HG02840 (cell line): Measurements from ENCODE around the gene CD2BP2.

Experiments
- ATAC-seq: cut with Tn5 transposase; IDR thresholded peaks from one replicate; pipeline ENCODE4 v1.9.1; 2021; ENCODE audit warnings: mild to moderate bottlenecking, moderate library complexity, moderate number of reproducible peaks; ENCODE audit not compliant: unreplicated experiment, low FRiP score

Gene CD2BP2

GRCh38 chr16:30379158-30379783, 24.2 kb upstream of the CD2BP2 start:
- no peak for ATAC-seq

GRCh38 chr16:30378236-30379157, 23.4 kb upstream of the CD2BP2 start:
- peak; percentile 79 for ATAC-seq

- ATAC-seq, result peak; percentile 46
Observed at GRCh38 chr16:30377812-30378235, 22.7 kb upstream of the CD2BP2 start.

GRCh38 chr16:30377050-30377811, 22.1 kb upstream of the CD2BP2 start:
- no peak for ATAC-seq

GRCh38 chr16:30376461-30376902, 21.4 kb upstream of the CD2BP2 start:
- no peak for ATAC-seq

- ATAC-seq, result no peak
Observed at GRCh38 chr16:30375864-30376263, 20.8 kb upstream of the CD2BP2 start.

GRCh38 chr16:30374538-30374937, 19.4 kb upstream of the CD2BP2 start, which contains the start of gene MYL11:
TSS of gene MYL11 (plus strand) at chr16:30374802. CDS start at chr16:30374858, 56 bp downstream.
- no peak for ATAC-seq

GRCh38 chr16:30372725-30373124, 17.6 kb upstream of the CD2BP2 start:
- ATAC-seq, result no peak

GRCh38 chr16:30372038-30372712, 17.1 kb upstream of the CD2BP2 start:
- ATAC-seq, result no peak

- no peak for ATAC-seq
Observed at GRCh38 chr16:30371248-30371816, 16.2 kb upstream of the CD2BP2 start.

- ATAC-seq, result peak; percentile 73
Observed at GRCh38 chr16:30370456-30371247, 15.5 kb upstream of the CD2BP2 start, which contains the start of gene TBC1D10B. TSS of gene TBC1D10B (minus strand) at chr16:30370494. CDS start at chr16:30370183, 311 bp downstream.

GRCh38 chr16:30369938-30370455, 14.9 kb upstream of the CD2BP2 start:
- ATAC-seq, result peak; percentile 9

GRCh38 chr16:30369091-30369937, 14.2 kb upstream of the CD2BP2 start:
- ATAC-seq, result no peak

GRCh38 chr16:30368792-30369090, 13.6 kb upstream of the CD2BP2 start:
- no peak for ATAC-seq

GRCh38 chr16:30368122-30368791, 13.1 kb upstream of the CD2BP2 start:
- ATAC-seq, result no peak

GRCh38 chr16:30367349-30368009, 12.4 kb upstream of the CD2BP2 start:
- ATAC-seq, result no peak

- ATAC-seq, result no peak
Observed at GRCh38 chr16:30366511-30366910, 11.4 kb upstream of the CD2BP2 start.
